ENCODE measurements around the gene WASL.

Gene WASL

GRCh38 chr7:123662293-123662692, 86.5 kb downstream of the WASL start:
- DNase-seq (ENCODE audit: low read depth in 4 of 4, low spot score in 1 of 4): no peak

- no peak for DNase-seq (ENCODE audit: low read depth in 4 of 4, low spot score in 1 of 4)
Measured at GRCh38 chr7:123661765-123662164, 87.0 kb downstream of the WASL start.

- DNase-seq (ENCODE audit: low read depth in 4 of 4, low spot score in 1 of 4): no peak
Measured at GRCh38 chr7:123660514-123661354, 88.1 kb downstream of the WASL start.

- no peak for DNase-seq (ENCODE audit: low read depth in 4 of 4, low spot score in 1 of 4)
Measured at GRCh38 chr7:123658023-123658422, 90.8 kb downstream of the WASL start.

- DNase-seq (ENCODE audit: low read depth in 4 of 4, low spot score in 1 of 4): no peak
Measured at GRCh38 chr7:123657304-123657685, 91.5 kb downstream of the WASL start.

- no peak for DNase-seq (ENCODE audit: low read depth in 4 of 4, low spot score in 1 of 4)
Measured at GRCh38 chr7:123656544-123657303, 92.1 kb downstream of the WASL start.

- DNase-seq (ENCODE audit: low read depth in 4 of 4, low spot score in 1 of 4): no peak
Measured at GRCh38 chr7:123655614-123656013, 93.2 kb downstream of the WASL start, which contains the start of gene LMOD2. Gene LMOD2 (plus strand): TSS chr7:123655866. CDS start chr7:123655964, 98 bp downstream.

GRCh38 chr7:123653162-123653561, 95.6 kb downstream of the WASL start:
- no peak for DNase-seq (ENCODE audit: low read depth in 4 of 4, low spot score in 1 of 4)

- DNase-seq (ENCODE audit: low read depth in 4 of 4, low spot score in 1 of 4): no peak
Measured at GRCh38 chr7:123652406-123652805, 96.4 kb downstream of the WASL start.

GRCh38 chr7:123650595-123650994, 98.2 kb downstream of the WASL start:
- DNase-seq (ENCODE audit: low read depth in 4 of 4, low spot score in 1 of 4): no peak

- no peak for DNase-seq (ENCODE audit: low read depth in 4 of 4, low spot score in 1 of 4)
Measured at GRCh38 chr7:123649964-123650363, 98.8 kb downstream of the WASL start.

- DNase-seq (ENCODE audit: low read depth in 4 of 4, low spot score in 1 of 4): no peak
Measured at GRCh38 chr7:123647106-123647730, 101.6 kb downstream of the WASL start.

GRCh38 chr7:123645516-123645915, 103.3 kb downstream of the WASL start:
- no peak for DNase-seq (ENCODE audit: low read depth in 4 of 4, low spot score in 1 of 4)

GRCh38 chr7:123643495-123644441, 105.0 kb downstream of the WASL start:
- no peak for DNase-seq (ENCODE audit: low read depth in 4 of 4, low spot score in 1 of 4)

GRCh38 chr7:123641901-123642300, 106.9 kb downstream of the WASL start:
- DNase-seq (ENCODE audit: low read depth in 4 of 4, low spot score in 1 of 4): no peak

- DNase-seq (ENCODE audit: low read depth in 4 of 4, low spot score in 1 of 4): no peak
Measured at GRCh38 chr7:123640583-123640982, 108.2 kb downstream of the WASL start.

- no peak for DNase-seq (ENCODE audit: low read depth in 4 of 4, low spot score in 1 of 4)
Measured at GRCh38 chr7:123639631-123640030, 109.2 kb downstream of the WASL start.

GRCh38 chr7:123637878-123638277, 110.9 kb downstream of the WASL start:
- no peak for DNase-seq (ENCODE audit: low read depth in 4 of 4, low spot score in 1 of 4)

- DNase-seq (ENCODE audit: low read depth in 4 of 4, low spot score in 1 of 4): no peak
Measured at GRCh38 chr7:123637203-123637602, 111.6 kb downstream of the WASL start.

GRCh38 chr7:123635551-123636359, 113.0 kb downstream of the WASL start:
- DNase-seq (ENCODE audit: low read depth in 4 of 4, low spot score in 1 of 4): no peak
